ENCODE results near the gene PARP9. TPM values are rescaled to one million over a fixed set of nuclear protein-coding genes. Genes with fewer than 3 reads are reported as not detected.

Gene PARP9
- total and polyA plus RNA-seq, 4 experiments from 2014 or later, result 23.1 to 43.4 (median 25.0) TPM

DNA sequence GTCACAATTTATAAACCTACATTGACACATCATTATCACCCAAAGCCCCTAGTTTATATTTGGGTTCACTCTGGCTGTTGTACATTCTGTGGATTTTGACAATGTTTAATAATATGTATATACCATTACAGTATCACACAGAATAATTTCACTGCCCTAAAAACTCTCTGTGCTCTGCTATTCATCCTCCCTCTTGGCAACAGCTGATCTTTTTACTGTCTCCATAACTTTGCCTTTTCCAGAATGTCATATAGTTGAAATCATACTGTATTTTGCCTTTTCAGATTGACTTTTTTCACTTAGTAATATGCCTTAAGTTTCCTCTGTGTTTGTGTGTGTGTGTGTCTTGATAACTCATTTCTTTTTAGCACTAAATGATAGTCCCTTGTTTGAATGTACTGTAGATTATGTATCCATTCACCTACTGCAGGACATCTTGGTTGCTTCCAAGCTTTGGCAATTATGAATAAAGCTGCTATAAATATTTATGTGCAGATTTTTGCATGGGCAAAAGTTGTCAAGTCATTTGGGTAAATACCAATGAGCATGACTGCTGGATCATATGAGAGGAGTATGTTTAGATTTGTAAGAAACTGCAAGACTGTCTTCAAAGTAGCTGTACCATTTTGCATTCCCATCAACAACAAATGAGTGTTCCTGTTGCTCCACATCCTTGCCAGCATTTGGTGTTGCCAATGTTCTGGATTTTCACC, 22.8 kb upstream of the PARP9 start:
- H3K9me3 ChIP-seq (ENCODE audit: control insufficient read depth in 1 of 2, low read length in 2 of 2), result peaks cover 0 to under 1% of the 10 kb centered on the region in 2 donors
- peak overlapping the region in 1 of 7 donors; percentile 72 for H3K27ac Mint-ChIP-seq
- no peaks in the 10 kb centered on the region for H3K27me3 ChIP-seq (ENCODE audit: insufficient read depth, low read length)
- no peak overlapping the region for H3K4me3 ChIP-seq (ENCODE audit: low read length in 2 of 2)
- no peaks in the 10 kb centered on the region for H3K27me3 Mint-ChIP-seq
- H3K27ac ChIP-seq (ENCODE audit: low read depth, low read length), result no peak overlapping the region
- no peaks in the 10 kb centered on the region for H3K36me3 ChIP-seq (ENCODE audit: insufficient read depth, low read length)
- intact Hi-C loops (cut with micrococcal nuclease), result no loop called here
- H3K36me3 Mint-ChIP-seq, result peaks cover 40 to 44% of the 10 kb centered on the region in 2 donors
- CTCF ChIA-PET (ENCODE audit: partially characterized antibody), result interaction anchor here (1.0 to 1.4 kb wide), 3 partner anchors 9 to 33 kb away, joined by 3 read pairs; partner anchors contain the start of gene PARP15
- peaks cover 0 to 24% (median 17%) of the 10 kb centered on the region in 8 donors for H3K9me3 Mint-ChIP-seq
- peak overlapping the region in 1 of 8 donors; percentile 48 for H3K4me3 Mint-ChIP-seq
- peaks cover 14 to 33% (median 20%) of the 10 kb centered on the region in 4 donors for H3K4me1 Mint-ChIP-seq
- DNase-seq, result no peak
- POLR2A ChIA-PET (ENCODE audit: partially characterized antibody), result no interaction called here
- H3K4me1 ChIP-seq (ENCODE audit: insufficient read depth, low read length), result peaks cover 14% of the 10 kb centered on the region

DNA sequence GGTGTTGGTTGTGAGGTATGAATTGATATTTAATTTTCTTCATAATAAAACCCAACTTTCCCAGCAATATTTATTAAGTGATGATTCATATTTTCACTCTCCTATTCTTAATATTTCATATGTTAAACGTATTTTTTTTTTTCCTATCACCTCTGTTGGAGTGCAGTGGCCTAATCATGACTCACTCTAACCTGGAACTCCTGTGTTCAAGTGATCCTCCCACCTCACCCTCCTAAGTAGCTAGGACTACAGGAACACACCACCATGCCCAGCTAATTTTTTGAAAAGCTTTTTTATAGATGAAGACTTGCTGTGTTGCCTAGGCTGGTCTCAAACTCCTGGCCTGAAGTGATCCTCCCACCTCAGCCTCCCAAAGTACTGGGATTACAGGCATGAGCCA, 22.0 kb upstream of the PARP9 start:
- Mint-ChIP-seq H3K36me3 (peaks cover 43 to 48% of the 10 kb centered on the region in 2 donors), H3K27me3 (no peaks in the 10 kb centered on the region), H3K9me3 (peaks cover 0 to 32% (median 24%) of the 10 kb centered on the region in 8 donors), H3K4me1 (peaks cover 14 to 39% (median 21%) of the 10 kb centered on the region in 4 donors), H3K4me3 (no peak overlapping the region), H3K27ac (no peak overlapping the region)
- H3K4me3 ChIP-seq (ENCODE audit: low read length in 2 of 2), result no peak overlapping the region
- no peaks in the 10 kb centered on the region for H3K27me3 ChIP-seq (ENCODE audit: insufficient read depth, low read length)
- intact Hi-C loops (cut with micrococcal nuclease), result no loop called here
- peaks cover 14% of the 10 kb centered on the region for H3K4me1 ChIP-seq (ENCODE audit: insufficient read depth, low read length)
- DNase-seq, result no peak
- H3K27ac ChIP-seq (ENCODE audit: low read depth, low read length), result no peak overlapping the region
- ChIA-PET CTCF (ENCODE audit: partially characterized antibody) (no interaction called here), POLR2A (ENCODE audit: partially characterized antibody) (interaction anchor here (2.9 kb wide), 1 partner anchor 21 kb away, joined by 12 read pairs; the partner anchor contains the start of genes DTX3L and PARP9)
- H3K9me3 ChIP-seq (ENCODE audit: control insufficient read depth in 1 of 2, low read length in 2 of 2), result peaks cover 0 to 5% of the 10 kb centered on the region in 2 donors
- no peaks in the 10 kb centered on the region for H3K36me3 ChIP-seq (ENCODE audit: insufficient read depth, low read length)

DNA sequence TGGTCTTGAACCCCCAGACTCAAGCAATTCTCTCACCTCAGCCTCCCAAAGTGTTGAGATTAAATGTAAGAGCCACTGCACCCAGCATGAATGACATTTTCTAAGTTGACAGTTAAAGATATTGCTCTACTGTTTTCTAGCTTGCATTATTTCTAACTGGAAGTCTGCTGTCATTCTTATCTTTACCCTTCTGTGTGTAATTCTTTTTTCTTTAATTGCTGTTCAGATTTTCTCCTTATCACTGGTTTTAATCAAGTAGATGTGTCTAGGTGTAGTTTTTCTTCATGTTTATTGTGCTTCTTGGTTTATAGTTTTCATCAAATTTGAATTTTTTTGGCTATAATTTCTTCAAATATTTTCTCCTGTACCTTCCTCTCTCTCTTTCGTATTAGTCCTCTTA, 18.3 kb upstream of the PARP9 start:
- peaks cover 25% of the 10 kb centered on the region for H3K4me1 ChIP-seq (ENCODE audit: insufficient read depth, low read length)
- Mint-ChIP-seq H3K9me3 (peaks cover 0 to 32% (median 25%) of the 10 kb centered on the region in 8 donors), H3K27ac (peak overlapping the region in 3 of 7 donors; percentile 22 to 66 (median 38)), H3K36me3 (peaks cover 44 to 50% of the 10 kb centered on the region in 2 donors), H3K27me3 (no peaks in the 10 kb centered on the region), H3K4me3 (peak overlapping the region in 1 of 8 donors; percentile 3), H3K4me1 (peaks cover 23 to 60% (median 35%) of the 10 kb centered on the region in 4 donors)
- ChIA-PET POLR2A (ENCODE audit: partially characterized antibody) (interaction anchor here (0.8 kb wide), 2 partner anchors 9 to 12 kb away, joined by 3 read pairs; no protein-coding TSS in a partner anchor), CTCF (ENCODE audit: partially characterized antibody) (interaction anchor here (1.0 to 1.4 kb wide), 2 partner anchors 11 to 97 kb away, joined by 3 to 7 read pairs; no protein-coding TSS in a partner anchor)
- no peaks in the 10 kb centered on the region for H3K27me3 ChIP-seq (ENCODE audit: insufficient read depth, low read length)
- DNase-seq, result no peak
- H3K27ac ChIP-seq (ENCODE audit: low read depth, low read length), result no peak overlapping the region
- H3K4me3 ChIP-seq (ENCODE audit: low read length in 2 of 2), result no peak overlapping the region
- no peaks in the 10 kb centered on the region for H3K36me3 ChIP-seq (ENCODE audit: insufficient read depth, low read length)
- H3K9me3 ChIP-seq (ENCODE audit: control insufficient read depth in 1 of 2, low read length in 2 of 2), result peaks cover 0 to 5% of the 10 kb centered on the region in 2 donors
- intact Hi-C loops (cut with micrococcal nuclease), result no loop called here

DNA sequence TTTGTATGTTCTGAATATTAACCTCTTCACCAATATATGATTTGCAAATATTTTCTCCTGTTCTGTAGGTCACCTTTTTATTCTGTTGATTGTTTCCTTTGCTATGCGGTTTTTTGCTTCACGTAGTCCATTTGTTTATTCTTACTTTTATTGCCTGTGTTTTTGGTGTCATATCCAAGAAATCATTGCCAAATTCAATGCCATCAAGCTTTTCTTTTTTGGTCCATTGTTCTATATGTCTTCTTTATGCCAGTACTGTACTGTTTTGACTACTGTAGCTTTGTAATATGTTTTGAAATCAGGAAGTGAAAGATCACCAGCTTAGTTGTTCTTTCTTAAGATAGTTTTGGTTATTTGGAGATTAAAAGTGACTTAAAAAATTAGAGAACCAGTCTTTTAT, 17.5 kb upstream of the PARP9 start:
- H3K27me3 ChIP-seq (ENCODE audit: insufficient read depth, low read length), result no peaks in the 10 kb centered on the region
- ChIA-PET CTCF (ENCODE audit: partially characterized antibody) (interaction anchor here (1.0 to 1.4 kb wide), 2 partner anchors 10 to 97 kb away, joined by 3 to 7 read pairs; no protein-coding TSS in a partner anchor), POLR2A (ENCODE audit: partially characterized antibody) (interaction anchor here (0.7 to 0.8 kb wide), 3 partner anchors 8 to 198 kb away, joined by 3 read pairs; partner anchors contain the start of gene FAM162A)
- peak overlapping the region in 1 of 7 donors; percentile 59 for H3K27ac Mint-ChIP-seq
- intact Hi-C loops (cut with micrococcal nuclease), result no loop called here
- peaks cover 26% of the 10 kb centered on the region for H3K4me1 ChIP-seq (ENCODE audit: insufficient read depth, low read length)
- peaks cover 0 to 5% of the 10 kb centered on the region in 2 donors for H3K9me3 ChIP-seq (ENCODE audit: control insufficient read depth in 1 of 2, low read length in 2 of 2)
- H3K9me3 Mint-ChIP-seq, result peaks cover 0 to 32% (median 25%) of the 10 kb centered on the region in 8 donors
- H3K4me1 Mint-ChIP-seq, result peaks cover 24 to 62% (median 36%) of the 10 kb centered on the region in 4 donors
- H3K27ac ChIP-seq (ENCODE audit: low read depth, low read length), result no peak overlapping the region
- peaks cover 46% of the 10 kb centered on the region in 2 donors for H3K36me3 Mint-ChIP-seq
- no peak overlapping the region for H3K4me3 ChIP-seq (ENCODE audit: low read length in 2 of 2)
- no peaks in the 10 kb centered on the region for H3K27me3 Mint-ChIP-seq
- no peak for DNase-seq
- no peaks in the 10 kb centered on the region for H3K36me3 ChIP-seq (ENCODE audit: insufficient read depth, low read length)
- H3K4me3 Mint-ChIP-seq, result peak overlapping the region in 2 of 8 donors; percentile 3 to 11

- no peaks in the 10 kb centered on the region for H3K27me3 ChIP-seq (ENCODE audit: insufficient read depth, low read length)
- Mint-ChIP-seq H3K36me3 (peaks cover 43 to 46% of the 10 kb centered on the region in 2 donors), H3K4me3 (peak overlapping the region in 1 of 8 donors; percentile 36), H3K4me1 (peaks cover 27 to 68% (median 42%) of the 10 kb centered on the region in 4 donors), H3K27ac (peak overlapping the region in 1 of 7 donors; percentile 89), H3K27me3 (no peaks in the 10 kb centered on the region), H3K9me3 (peaks cover 0 to 32% (median 25%) of the 10 kb centered on the region in 8 donors)
- no peak for DNase-seq
- intact Hi-C loops (cut with micrococcal nuclease), result no loop called here
- H3K36me3 ChIP-seq (ENCODE audit: insufficient read depth, low read length), result no peaks in the 10 kb centered on the region
- H3K4me1 ChIP-seq (ENCODE audit: insufficient read depth, low read length), result peaks cover 34% of the 10 kb centered on the region
- peaks cover 0 to 5% of the 10 kb centered on the region in 2 donors for H3K9me3 ChIP-seq (ENCODE audit: control insufficient read depth in 1 of 2, low read length in 2 of 2)
- POLR2A ChIA-PET (ENCODE audit: partially characterized antibody), result interaction anchor here (7.2 kb wide), 1 partner anchor 15 kb away, joined by 104 read pairs; the partner anchor contains the start of genes DTX3L and PARP9
- H3K27ac ChIP-seq (ENCODE audit: low read depth, low read length), result no peak overlapping the region
- no peak overlapping the region for H3K4me3 ChIP-seq (ENCODE audit: low read length in 2 of 2)
- CTCF ChIA-PET (ENCODE audit: partially characterized antibody), result interaction anchor here (3.2 kb wide), 1 partner anchor 22 kb away, joined by 12 read pairs; no protein-coding TSS in a partner anchor
These were observed 16.4 kb upstream of the PARP9 start for GRCh38 chr3:122580470-122580869.

- POLR2A ChIA-PET (ENCODE audit: partially characterized antibody), result interaction anchor here (0.5 to 7.2 kb wide), 11 partner anchors 12 to 194 kb away, joined by 3 to 104 read pairs (median 4); partner anchors contain the start of genes DTX3L, FAM162A, PARP14 and PARP9
- CTCF ChIA-PET (ENCODE audit: partially characterized antibody), result interaction anchor here (1.0 to 6.2 kb wide), 8 partner anchors 9 to 185 kb away, joined by 3 to 27 read pairs (median 7); partner anchors contain the start of genes DTX3L and PARP9
- Histone ChIP-seq H3K27me3 (ENCODE audit: insufficient read depth, low read length) (no peaks in the 10 kb centered on the region), H3K4me3 (ENCODE audit: low read length in 2 of 2) (peak overlapping the region; percentile 18 to 66), H3K36me3 (ENCODE audit: insufficient read depth, low read length) (no peaks in the 10 kb centered on the region), H3K27ac (ENCODE audit: low read depth, low read length) (peak overlapping the region; percentile 57), H3K9me3 (ENCODE audit: control insufficient read depth in 1 of 2, low read length in 2 of 2) (peaks cover 0 to 5% of the 10 kb centered on the region in 2 donors), H3K4me1 (ENCODE audit: insufficient read depth, low read length) (peaks cover 44% of the 10 kb centered on the region)
- Mint-ChIP-seq H3K36me3 (peaks cover 30 to 42% of the 10 kb centered on the region in 2 donors), H3K9me3 (peaks cover 0 to 21% (median 17%) of the 10 kb centered on the region in 8 donors), H3K27me3 (no peaks in the 10 kb centered on the region), H3K27ac (peak overlapping the region; percentile 53 to 99 (median 98)), H3K4me3 (peak overlapping the region; percentile 99 to 100 (median 100)), H3K4me1 (peaks cover 31 to 82% (median 44%) of the 10 kb centered on the region in 4 donors)
- no peak for DNase-seq
- intact Hi-C loops (cut with micrococcal nuclease), result loop anchor here (5.0 kb wide), 1 partner anchor 34 kb away; no protein-coding TSS in a partner anchor
These were observed 14.1 kb upstream of the PARP9 start for GRCh38 chr3:122578069-122578740.
